ENCODE data around the gene REEP3.

GRCh38 chr10:63614371-63614891, 93.2 kb downstream of the REEP3 start:
- TF ChIP-seq EP300 (IDR thresholded peaks at IDR 0.05; ENCODE audit: low read depth), result no peak
- TF ChIP-seq CTCF (IDR thresholded peaks at IDR 0.05), result no peak
- TF ChIP-seq POLR2A (IDR thresholded peaks at IDR 0.05), result no peak

All from transverse colon (tissue), 3 donors.